ENCODE results near the gene KIDINS220. TPM values are rescaled to one million over a fixed set of nuclear protein-coding genes. Genes with fewer than 3 reads are reported as not detected.

KIDINS220 gene
- total RNA-seq, 2 donors from 2014 or later, result 33.2 to 44.5 TPM

DNA sequence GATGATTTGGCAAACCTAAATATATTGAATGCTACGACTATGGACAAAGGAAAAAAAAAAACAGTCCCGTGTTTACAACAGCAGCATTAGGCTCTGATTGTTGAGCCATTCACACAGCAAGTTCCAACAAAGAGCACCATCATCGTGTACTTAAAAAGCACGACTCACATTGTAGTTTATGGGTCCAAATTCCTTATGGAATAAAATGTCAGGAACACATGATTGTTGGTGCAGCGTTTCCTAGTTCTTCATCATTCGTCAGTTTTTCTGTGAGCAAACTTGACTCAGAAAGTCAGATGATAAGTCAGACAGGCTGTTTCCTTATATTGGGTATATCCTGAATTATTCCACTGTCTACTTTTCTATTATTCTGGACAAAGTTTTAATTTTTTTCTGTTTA is 10.0 kb upstream of the KIDINS220 start:
- Mint-ChIP-seq H3K4me1 (no peaks in the 10 kb centered on the region), H3K27ac (no peak overlapping the region), H3K4me3 (no peak overlapping the region), H3K36me3 (ENCODE audit: low read depth) (peaks cover 7% of the 10 kb centered on the region), H3K27me3 (peaks cover 71% of the 10 kb centered on the region)
- ATAC-seq (no peak), DNase-seq (no peak)
- no peaks in the 10 kb centered on the region for H3K9me3 ChIP-seq (ENCODE audit: control insufficient read depth, low read length, poor library complexity, severe bottlenecking)

DNA sequence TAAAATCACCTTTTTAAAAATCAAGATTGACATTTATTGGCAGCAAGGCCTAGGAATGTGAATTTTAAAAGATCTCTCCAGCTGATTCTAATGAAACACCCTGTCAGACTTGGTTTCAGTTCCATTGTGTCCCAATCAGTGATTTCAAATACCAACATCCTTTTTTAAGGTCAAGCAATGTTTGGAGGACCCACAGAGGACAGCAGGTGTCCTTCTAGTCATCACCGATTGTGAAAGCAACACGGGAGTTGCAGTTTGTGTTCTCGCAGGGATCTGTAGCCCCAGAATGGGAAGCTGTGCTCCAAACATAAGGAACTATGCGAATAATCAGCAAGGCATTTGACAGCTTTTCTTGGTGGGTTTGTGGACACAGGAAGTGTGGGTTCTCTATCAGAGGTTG is 4.5 kb upstream of the KIDINS220 start:
- no peak for DNase-seq
- peaks cover 9% of the 10 kb centered on the region for H3K36me3 Mint-ChIP-seq (ENCODE audit: low read depth)

GRCh38 chr2:8840475-8841091 is 3.2 kb upstream of the KIDINS220 start:
- H3K4me1 Mint-ChIP-seq, result peaks cover 13% of the 10 kb centered on the region
- DNase-seq (no peak), ATAC-seq (no peak)
- H3K36me3 Mint-ChIP-seq (ENCODE audit: low read depth), result peaks cover 5% of the 10 kb centered on the region
- H3K27ac Mint-ChIP-seq, result no peak overlapping the region
- H3K4me3 Mint-ChIP-seq, result no peak overlapping the region
- H3K27me3 Mint-ChIP-seq, result peaks cover 34% of the 10 kb centered on the region
- H3K9me3 ChIP-seq (ENCODE audit: control insufficient read depth, low read length, poor library complexity, severe bottlenecking), result no peaks in the 10 kb centered on the region

More for the DNA sequence above, 4.5 kb upstream of the KIDINS220 start:
- H3K9me3 ChIP-seq (ENCODE audit: control insufficient read depth, low read length, poor library complexity, severe bottlenecking), result no peaks in the 10 kb centered on the region
- ATAC-seq, result no peak
- H3K4me3 Mint-ChIP-seq, result no peak overlapping the region
- H3K4me1 Mint-ChIP-seq, result peaks cover 5% of the 10 kb centered on the region
- peaks cover 48% of the 10 kb centered on the region for H3K27me3 Mint-ChIP-seq
- H3K27ac Mint-ChIP-seq, result no peak overlapping the region

DNA sequence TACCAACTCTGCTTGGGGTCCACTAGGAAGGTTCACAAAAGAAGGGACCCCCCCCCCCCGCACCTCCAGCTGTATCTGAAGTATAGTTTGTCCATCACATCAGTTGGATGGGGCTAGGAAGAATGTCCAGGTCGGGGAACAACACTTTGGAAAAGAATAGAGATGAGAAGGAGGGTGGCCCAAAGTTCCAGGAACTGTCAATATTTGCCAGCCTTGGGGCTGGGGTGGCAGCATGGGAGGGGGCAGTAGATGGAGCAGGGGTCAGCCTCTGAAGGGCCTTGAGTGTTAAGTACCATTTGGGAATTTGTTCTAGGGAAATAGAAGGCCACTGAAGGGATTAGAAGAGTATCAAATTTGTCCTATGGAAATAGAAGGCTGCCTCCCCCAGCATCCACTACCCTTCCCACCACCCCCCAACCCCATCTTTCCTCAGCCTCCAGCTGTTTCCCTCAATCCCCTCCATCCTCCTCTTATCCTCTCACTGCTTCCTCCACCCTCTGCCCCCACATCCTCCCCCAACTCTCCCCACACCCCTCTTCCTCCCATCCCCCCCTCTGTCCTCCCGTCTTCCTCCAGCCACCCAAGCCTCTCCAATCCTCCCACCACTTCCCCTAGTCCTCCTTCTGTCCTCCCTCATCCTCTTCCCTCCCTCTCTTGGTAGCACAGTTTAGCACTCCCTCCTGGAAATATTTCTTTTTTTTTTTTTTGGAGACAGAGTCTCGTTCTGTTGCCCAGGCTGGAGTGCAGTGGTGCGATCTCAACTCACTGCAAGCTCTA is 2.0 kb upstream of the KIDINS220 start:
- H3K36me3 Mint-ChIP-seq (ENCODE audit: low read depth), result peaks cover 2% of the 10 kb centered on the region
- H3K4me3 Mint-ChIP-seq, result no peak overlapping the region

DNA sequence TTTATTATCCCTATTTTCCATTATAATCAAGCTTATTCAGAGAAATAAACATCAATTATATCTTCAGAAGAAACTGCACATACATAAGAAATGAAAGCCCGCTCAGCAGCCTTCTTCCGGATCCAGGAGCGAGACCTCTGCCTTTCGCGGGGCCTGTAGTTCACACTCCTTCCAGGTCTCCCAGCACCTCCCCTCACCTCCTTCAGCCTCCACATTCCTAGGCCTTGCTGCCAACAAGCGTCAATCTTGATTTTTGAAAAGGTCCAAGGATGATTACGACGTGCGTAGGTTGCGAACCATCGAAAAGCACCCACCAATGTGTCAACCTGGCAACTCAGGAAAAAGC is 355 bp upstream of the KIDINS220 start:
- DNase-seq (no peak), ATAC-seq (no peak)
- Mint-ChIP-seq H3K27me3 (peaks cover 12% of the 10 kb centered on the region), H3K4me3 (peak overlapping the region; percentile 99), H3K36me3 (ENCODE audit: low read depth) (peaks cover 2% of the 10 kb centered on the region), H3K27ac (peak overlapping the region; percentile 94), H3K4me1 (peaks cover 33% of the 10 kb centered on the region)
- H3K9me3 ChIP-seq (ENCODE audit: control insufficient read depth, low read length, poor library complexity, severe bottlenecking), result no peaks in the 10 kb centered on the region

More for the DNA sequence above, 2.0 kb upstream of the KIDINS220 start:
- Mint-ChIP-seq H3K27me3 (peaks cover 23% of the 10 kb centered on the region), H3K27ac (no peak overlapping the region), H3K4me1 (peaks cover 23% of the 10 kb centered on the region)
- no peak for DNase-seq
- no peak for ATAC-seq
- H3K9me3 ChIP-seq (ENCODE audit: control insufficient read depth, low read length, poor library complexity, severe bottlenecking), result no peaks in the 10 kb centered on the region

DNA sequence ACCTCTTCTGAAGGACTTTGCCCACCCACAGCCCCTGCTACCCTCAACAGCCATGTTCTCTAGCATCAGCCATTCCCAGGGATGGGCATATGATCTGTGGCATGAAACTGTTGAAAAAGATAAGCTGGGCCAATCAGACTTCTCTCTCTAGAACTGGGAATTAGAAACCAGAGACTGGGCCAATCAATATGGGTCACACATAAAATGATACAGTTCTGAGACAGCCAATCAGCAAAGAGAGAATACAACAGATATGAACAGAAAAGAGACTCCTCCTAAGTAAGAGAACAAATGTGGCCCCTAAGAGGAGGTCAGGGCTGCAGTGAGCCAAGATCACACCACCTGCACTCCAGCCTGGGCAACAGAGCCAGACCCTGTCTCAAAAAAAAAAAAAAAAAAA is 2.1 kb downstream of the KIDINS220 start:
- H3K4me1 Mint-ChIP-seq, result peaks cover 52% of the 10 kb centered on the region
- H3K9me3 ChIP-seq (ENCODE audit: control insufficient read depth, low read length, poor library complexity, severe bottlenecking), result no peaks in the 10 kb centered on the region
- H3K36me3 Mint-ChIP-seq (ENCODE audit: low read depth), result peaks cover 2% of the 10 kb centered on the region
- no peak for DNase-seq
- no peak overlapping the region for H3K27ac Mint-ChIP-seq
- ATAC-seq, result no peak
- peak overlapping the region; percentile 99 for H3K4me3 Mint-ChIP-seq
- H3K27me3 Mint-ChIP-seq, result peaks cover under 1% of the 10 kb centered on the region

DNA sequence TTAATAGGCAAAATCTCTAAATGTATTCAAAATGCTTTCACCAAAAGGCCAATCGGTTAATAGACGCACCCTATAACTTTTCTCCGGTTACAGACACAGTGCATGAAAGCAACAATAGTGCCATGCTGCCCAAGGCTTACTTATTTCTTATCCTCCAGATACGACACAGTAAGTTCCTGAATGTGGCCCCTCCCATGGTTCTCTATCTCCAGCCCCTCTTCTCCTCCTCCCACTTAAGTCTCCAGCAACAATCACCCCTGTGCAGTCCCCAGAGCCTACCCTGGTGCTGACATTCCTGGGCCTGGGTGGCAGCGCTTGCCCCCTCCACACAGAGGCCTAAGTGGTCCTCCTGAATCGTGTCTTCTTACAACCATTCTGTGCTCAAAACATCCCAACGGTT is 3.6 kb downstream of the KIDINS220 start:
- H3K27me3 Mint-ChIP-seq, result no peaks in the 10 kb centered on the region
- H3K4me3 Mint-ChIP-seq, result peak overlapping the region; percentile 22
- H3K27ac Mint-ChIP-seq, result no peak overlapping the region
- peaks cover 60% of the 10 kb centered on the region for H3K4me1 Mint-ChIP-seq
- ATAC-seq (no peak), DNase-seq (no peak)
- H3K36me3 Mint-ChIP-seq (ENCODE audit: low read depth), result peaks cover 2% of the 10 kb centered on the region
- H3K9me3 ChIP-seq (ENCODE audit: control insufficient read depth, low read length, poor library complexity, severe bottlenecking), result no peaks in the 10 kb centered on the region

DNA sequence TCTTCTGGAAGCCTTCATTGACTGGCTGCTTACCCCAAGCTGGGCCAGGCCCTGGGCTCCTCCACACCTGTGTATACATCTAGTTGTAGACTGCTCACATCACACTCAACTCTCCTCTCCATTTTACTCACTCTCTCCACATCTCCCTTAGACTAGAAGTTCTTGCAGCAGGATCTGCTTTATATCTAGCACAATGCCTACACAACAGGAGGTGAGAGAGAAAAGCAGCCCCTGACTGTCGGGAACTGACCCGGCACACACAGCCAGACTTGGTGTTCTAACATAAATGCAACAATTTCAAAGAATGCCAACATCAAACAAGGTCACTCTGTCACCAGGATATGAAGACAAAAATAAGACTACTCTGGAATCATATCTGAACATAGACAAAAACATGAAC is 5.9 kb downstream of the KIDINS220 start:
- H3K27ac Mint-ChIP-seq, result no peak overlapping the region
- peaks cover 4% of the 10 kb centered on the region for H3K36me3 Mint-ChIP-seq (ENCODE audit: low read depth)
- H3K4me3 Mint-ChIP-seq, result peak overlapping the region; percentile 66
- no peaks in the 10 kb centered on the region for H3K9me3 ChIP-seq (ENCODE audit: control insufficient read depth, low read length, poor library complexity, severe bottlenecking)
- H3K4me1 Mint-ChIP-seq, result peaks cover 66% of the 10 kb centered on the region
- H3K27me3 Mint-ChIP-seq, result no peaks in the 10 kb centered on the region
- ATAC-seq, result no peak
- DNase-seq, result no peak

GRCh38 chr2:8827729-8828128 is 9.7 kb downstream of the KIDINS220 start:
- ATAC-seq, result no peak
- H3K27me3 Mint-ChIP-seq, result no peaks in the 10 kb centered on the region
- no peaks in the 10 kb centered on the region for H3K9me3 ChIP-seq (ENCODE audit: control insufficient read depth, low read length, poor library complexity, severe bottlenecking)
- no peak overlapping the region for H3K4me3 Mint-ChIP-seq
- peak overlapping the region; percentile 51 for H3K27ac Mint-ChIP-seq
- peaks cover 4% of the 10 kb centered on the region for H3K36me3 Mint-ChIP-seq (ENCODE audit: low read depth)
- peaks cover 40% of the 10 kb centered on the region for H3K4me1 Mint-ChIP-seq
- DNase-seq, result no peak

DNA sequence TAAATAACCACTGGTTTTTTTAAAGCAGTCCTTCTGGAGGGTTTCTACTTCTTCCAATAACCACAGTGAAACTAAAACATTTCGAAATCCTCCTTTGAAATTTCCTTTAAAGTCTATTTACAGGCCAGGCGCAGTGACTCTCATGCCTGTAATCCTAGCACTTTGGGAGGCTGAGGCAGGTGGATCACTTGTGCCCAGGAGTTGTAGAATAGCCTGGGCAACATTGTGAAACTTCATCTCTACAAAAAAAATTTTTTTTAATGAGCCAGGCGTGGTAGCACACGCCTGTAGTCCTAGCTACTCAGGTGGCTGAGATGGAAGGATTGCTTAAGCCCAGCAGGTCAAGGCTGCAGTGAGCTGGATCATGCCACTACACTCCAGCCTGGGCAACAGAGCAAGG is 15.2 kb downstream of the KIDINS220 start:
- no peak for DNase-seq
- ATAC-seq, result no peak
- no peak overlapping the region for H3K27ac Mint-ChIP-seq
- H3K36me3 Mint-ChIP-seq (ENCODE audit: low read depth), result peaks cover 4% of the 10 kb centered on the region
- H3K4me3 Mint-ChIP-seq, result no peak overlapping the region
- no peaks in the 10 kb centered on the region for H3K9me3 ChIP-seq (ENCODE audit: control insufficient read depth, low read length, poor library complexity, severe bottlenecking)
- H3K4me1 Mint-ChIP-seq, result peaks cover 7% of the 10 kb centered on the region
- H3K27me3 Mint-ChIP-seq, result no peaks in the 10 kb centered on the region

GRCh38 chr2:8821276-8822217 is 15.9 kb downstream of the KIDINS220 start:
- H3K9me3 ChIP-seq (ENCODE audit: control insufficient read depth, low read length, poor library complexity, severe bottlenecking), result no peaks in the 10 kb centered on the region
- Mint-ChIP-seq H3K4me1 (peaks cover 5% of the 10 kb centered on the region), H3K4me3 (no peak overlapping the region), H3K27ac (peak overlapping the region; percentile 14), H3K27me3 (no peaks in the 10 kb centered on the region), H3K36me3 (ENCODE audit: low read depth) (peaks cover 4% of the 10 kb centered on the region)
- no peak for ATAC-seq
- DNase-seq, result no peak

DNA sequence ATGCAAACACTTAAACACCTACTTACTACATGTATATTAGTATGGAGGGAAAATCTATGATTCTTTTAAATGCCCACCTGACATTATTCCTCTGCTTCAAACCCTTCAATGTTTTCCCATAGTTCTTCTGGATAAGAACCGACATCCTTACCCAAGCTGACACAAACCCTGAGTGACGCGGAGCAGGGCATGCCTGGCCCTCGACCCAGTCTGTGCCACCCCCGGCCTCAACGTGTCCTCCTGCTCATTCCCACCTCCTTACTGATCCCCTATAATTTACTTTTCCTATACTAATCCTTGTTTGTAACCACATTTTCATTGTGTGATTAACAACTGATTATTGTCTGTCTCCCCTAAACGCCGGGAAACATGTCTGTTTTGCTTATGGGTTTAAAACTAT is 17.5 kb downstream of the KIDINS220 start:
- Mint-ChIP-seq H3K4me1 (peaks cover 7% of the 10 kb centered on the region), H3K27me3 (no peaks in the 10 kb centered on the region), H3K36me3 (ENCODE audit: low read depth) (peaks cover 5% of the 10 kb centered on the region), H3K4me3 (no peak overlapping the region), H3K27ac (no peak overlapping the region)
- no peaks in the 10 kb centered on the region for H3K9me3 ChIP-seq (ENCODE audit: control insufficient read depth, low read length, poor library complexity, severe bottlenecking)
- ATAC-seq (no peak), DNase-seq (no peak)

DNA sequence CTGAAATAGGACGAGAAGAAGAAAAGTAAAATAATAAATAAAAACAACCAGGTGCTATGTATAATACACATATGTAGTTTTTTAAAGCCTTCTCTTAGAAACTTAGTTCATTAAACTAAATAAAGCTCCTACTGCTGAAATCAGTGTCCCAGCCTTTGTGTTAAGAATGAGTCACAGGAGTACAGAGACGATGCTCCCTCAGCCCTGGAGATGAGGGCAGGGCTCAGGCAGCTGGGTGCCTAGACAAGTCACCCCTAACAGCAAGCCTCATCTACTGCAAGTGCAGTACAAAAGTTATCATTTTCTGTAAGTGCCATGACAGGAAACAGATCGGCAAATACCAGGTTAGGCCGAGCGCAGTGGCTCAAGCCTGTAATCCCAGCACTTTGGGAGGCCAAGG is 18.2 kb downstream of the KIDINS220 start:
- Mint-ChIP-seq H3K4me1 (peaks cover 7% of the 10 kb centered on the region), H3K27me3 (no peaks in the 10 kb centered on the region), H3K27ac (no peak overlapping the region), H3K36me3 (ENCODE audit: low read depth) (peaks cover 5% of the 10 kb centered on the region), H3K4me3 (no peak overlapping the region)
- ATAC-seq (no peak), DNase-seq (no peak)
- no peaks in the 10 kb centered on the region for H3K9me3 ChIP-seq (ENCODE audit: control insufficient read depth, low read length, poor library complexity, severe bottlenecking)

All from T-helper 17 cell (primary cell).